GM21515 (cell line): ENCODE data around the gene CHST11.
"Not testable (repeated sequence)": the region's sequence is repeated elsewhere in the genome, so short reads cannot be mapped to it uniquely, and the experiment has no call there.

Experiments used
- ATAC-seq: cut with Tn5 transposase; IDR thresholded peaks from one replicate; pipeline ENCODE4 v1.9.1; 2021; ENCODE audit not compliant: unreplicated experiment

Gene CHST11

GRCh38 chr12:104522985-104523722, 66.4 kb downstream of the CHST11 start:
- ATAC-seq = no peak

GRCh38 chr12:104524034-104524832, 67.5 kb downstream of the CHST11 start:
- ATAC-seq = no peak

- no peak for ATAC-seq
Measured at GRCh38 chr12:104526320-104526719, 69.6 kb downstream of the CHST11 start.

- no peak for ATAC-seq
Measured at GRCh38 chr12:104526751-104527150, 70.0 kb downstream of the CHST11 start.

- not testable (repeated sequence) for ATAC-seq
Measured at GRCh38 chr12:104527653-104528052, 70.9 kb downstream of the CHST11 start.

- no peak for ATAC-seq
Measured at GRCh38 chr12:104529130-104529874, 72.6 kb downstream of the CHST11 start.

GRCh38 chr12:104532636-104533035, 75.9 kb downstream of the CHST11 start:
- ATAC-seq = no peak

GRCh38 chr12:104533134-104533533, 76.4 kb downstream of the CHST11 start:
- ATAC-seq = no peak

- ATAC-seq = no peak
Measured at GRCh38 chr12:104534162-104534856, 77.6 kb downstream of the CHST11 start.

GRCh38 chr12:104534857-104535248, 78.1 kb downstream of the CHST11 start:
- ATAC-seq = no peak

GRCh38 chr12:104535369-104535768, 78.6 kb downstream of the CHST11 start:
- no peak for ATAC-seq

GRCh38 chr12:104536841-104537240, 80.1 kb downstream of the CHST11 start:
- no peak for ATAC-seq

- ATAC-seq = no peak
Measured at GRCh38 chr12:104538056-104538455, 81.3 kb downstream of the CHST11 start.

GRCh38 chr12:104538891-104539462, 82.2 kb downstream of the CHST11 start:
- ATAC-seq = no peak

- no peak for ATAC-seq
Measured at GRCh38 chr12:104544836-104545235, 88.1 kb downstream of the CHST11 start.

- no peak for ATAC-seq
Measured at GRCh38 chr12:104546575-104546974, 89.8 kb downstream of the CHST11 start.

- no peak for ATAC-seq
Measured at GRCh38 chr12:104547235-104547634, 90.5 kb downstream of the CHST11 start.

GRCh38 chr12:104549815-104550480, 93.2 kb downstream of the CHST11 start:
- no peak for ATAC-seq

GRCh38 chr12:104551313-104551931, 94.7 kb downstream of the CHST11 start:
- no peak for ATAC-seq

GRCh38 chr12:104553421-104553820, 96.7 kb downstream of the CHST11 start:
- no peak for ATAC-seq
